Body of pancreas (tissue), 4 donors: ENCODE measurements around the gene DCBLD1. TPM values are rescaled to one million over a fixed set of nuclear protein-coding genes. Genes with fewer than 3 reads are reported as not detected.

Experiments
- ATAC-seq: fragments of 150-250 bp; one replicate; pipeline ENCODE4 v1.9.1; 2016
- DNase-seq, 4 donors: peaks; one replicate each; pipeline ENCODE4 v3.0.0-alpha.2; 2019
- H3K27ac ChIP-seq, 4 donors: fragments of 200-600 bp; sonication (generic); 1 replicate in 3 of 4; 2 replicates in 1 of 4; pipeline versions ENCODE4 v1.5.1 to v1.6.1; 2016 to 2019; ENCODE audit warnings: mild to moderate bottlenecking in 1 of 4, mixed read lengths in 1 of 4, moderate library complexity in 1 of 4
- H3K27me3 ChIP-seq, 2 donors: fragments of 200-600 bp; sonication (generic); one replicate each; pipeline ENCODE4 v1.6.0; 2016; ENCODE audit warnings: mild to moderate bottlenecking in 1 of 2
- H3K36me3 ChIP-seq, 2 donors: fragments of 200-600 bp; sonication (generic); replicated peaks in 1 of 2; 2 replicates each; pipeline ENCODE4 v1.5.1; 2016; ENCODE audit warnings: low read depth in 2 of 2; ENCODE audit not compliant: insufficient read depth in 1 of 2
- H3K4me1 ChIP-seq: fragments of 200-600 bp; sonication (generic); one replicate; pipeline ENCODE4 v1.6.0; 2016
- H3K4me3 ChIP-seq, 2 donors: fragments of 200-600 bp; sonication (generic); 1 replicate in 1 of 2; 2 replicates in 1 of 2; pipeline ENCODE4 v1.5.1; 2016 to 2019
- H3K9me3 ChIP-seq, 3 donors: fragments of 200-600 bp; sonication (generic); 1 replicate in 2 of 3; 2 replicates in 1 of 3; pipeline ENCODE4 v1.5.1; 2016
- CTCF ChIP-seq, 7 experiments: fragments of 450-650 bp in 4 of 7; fragments of 200-600 bp in 3 of 7; sonication (generic) in 3 of 7; IDR thresholded peaks; one replicate each; pipeline ENCODE4 v1.5.1; 2016 to 2019; ENCODE audit warnings: antibody characterized with exemption in 7 of 7
- POLR2A ChIP-seq, 3 donors: fragments of 450-650 bp; IDR thresholded peaks; one replicate each; pipeline ENCODE4 v1.6.1; 2016; ENCODE audit warnings: antibody characterized with exemption in 3 of 3, mild to moderate bottlenecking in 2 of 3
- WGBS, 2 donors: methylation state at CpG; one replicate each; pipeline ENCODE4 v1.1.5; 2017; 5-methylcytosine and 5-hydroxymethylcytosine counted together
- intact Hi-C: fragments of 100-400 bp; cut with DNase I; formaldehyde crosslinking; loops from one replicate; pipeline ENCODE4 v1.15.1; 2023
- total RNA-seq, 2 donors: library from RNA; depleted of rRNA; stranded (reverse); fragments of >200 nt; gene quantifications; one replicate each; pipeline ENCODE4 v1.1.0, GENCODE V29; 2016

Gene DCBLD1
- total RNA-seq, 2 donors from 2014 or later = 10.6 to 11.5 TPM

DNA sequence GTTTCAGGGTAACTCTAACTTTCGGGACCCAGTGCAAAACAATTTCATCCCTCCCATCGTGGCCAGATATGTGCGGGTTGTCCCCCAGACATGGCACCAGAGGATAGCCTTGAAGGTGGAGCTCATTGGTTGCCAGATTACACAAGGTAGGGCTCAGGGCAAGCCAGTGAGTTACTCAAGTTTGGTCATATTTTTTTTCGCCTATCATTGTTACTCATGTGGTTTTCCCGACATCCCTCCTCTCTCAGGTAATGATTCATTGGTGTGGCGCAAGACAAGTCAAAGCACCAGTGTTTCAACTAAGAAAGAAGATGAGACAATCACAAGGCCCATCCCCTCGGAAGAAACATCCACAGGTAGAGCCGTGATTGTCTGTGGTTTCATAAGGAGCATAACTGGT, 58.2 kb downstream of the DCBLD1 start:
- TF ChIP-seq POLR2A (IDR thresholded peaks at IDR 0.05) (no peak), CTCF (IDR thresholded peaks at IDR 0.05) (no peak)
- no peak for DNase-seq
- Histone ChIP-seq H3K27ac (no peak overlapping the region), H3K4me1 (no peaks in the 10 kb centered on the region), H3K27me3 (no peaks in the 10 kb centered on the region), H3K36me3 (peaks cover 0 to 4% of the 10 kb centered on the region in 2 donors), H3K4me3 (no peak overlapping the region), H3K9me3 (no peaks in the 10 kb centered on the region)
- intact Hi-C loops = no loop called here
- ATAC-seq = no peak
- 92 to 97% methylated on average over 8 of the region's 8 CpGs for WGBS, 2 donors

- TF ChIP-seq CTCF (IDR thresholded peaks at IDR 0.05) (no peak), POLR2A (IDR thresholded peaks at IDR 0.05) (no peak)
- 89 to 95% methylated on average over 3 of the region's 3 CpGs for WGBS, 2 donors
- H3K36me3 ChIP-seq = peaks cover 0 to 4% of the 10 kb centered on the region in 2 donors
- H3K9me3 ChIP-seq = no peaks in the 10 kb centered on the region
- no peaks in the 10 kb centered on the region for H3K27me3 ChIP-seq
- H3K4me3 ChIP-seq = no peak overlapping the region
- intact Hi-C loops = no loop called here
- H3K27ac ChIP-seq = no peak overlapping the region
- H3K4me1 ChIP-seq = no peaks in the 10 kb centered on the region
- DNase-seq (no peak), ATAC-seq (no peak)
These were observed 60.0 kb downstream of the DCBLD1 start for GRCh38 chr6:117542493-117542892.

DNA sequence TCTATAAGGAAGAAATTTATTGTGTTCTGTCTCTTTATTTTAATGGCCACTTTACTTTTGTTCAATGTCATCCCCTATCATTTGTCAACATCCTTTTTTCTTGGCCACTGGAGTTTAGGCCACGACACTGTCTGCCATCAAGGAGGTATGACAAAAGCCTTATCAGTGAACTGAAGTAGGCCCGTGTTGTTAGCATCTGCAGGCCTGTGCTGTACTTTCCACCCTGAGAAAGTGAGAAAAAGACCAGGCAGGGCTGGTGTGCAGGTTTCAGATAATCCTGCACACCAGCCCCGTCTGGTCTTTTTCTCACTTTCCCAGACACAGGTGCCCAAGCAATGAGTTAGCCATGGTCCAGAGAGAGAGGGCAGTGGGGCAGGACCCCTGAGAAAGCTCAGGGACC, 62.2 kb downstream of the DCBLD1 start:
- WGBS, 2 donors = 42 to 45% methylated on average over 3 of the region's 3 CpGs
- ATAC-seq (no peak), DNase-seq (no peak)
- no peak for TF ChIP-seq CTCF (IDR thresholded peaks at IDR 0.05)
- Histone ChIP-seq H3K4me1 (no peaks in the 10 kb centered on the region), H3K27me3 (no peaks in the 10 kb centered on the region), H3K9me3 (no peaks in the 10 kb centered on the region), H3K27ac (no peak overlapping the region), H3K36me3 (peaks cover 0 to 2% of the 10 kb centered on the region in 2 donors), H3K4me3 (no peak overlapping the region)
- intact Hi-C loops = no loop called here

- TF ChIP-seq CTCF (IDR thresholded peaks at IDR 0.05) (no peak), POLR2A (IDR thresholded peaks at IDR 0.05) (no peak)
- Histone ChIP-seq H3K4me3 (no peak overlapping the region), H3K36me3 (peaks cover 0 to 2% of the 10 kb centered on the region in 2 donors), H3K9me3 (no peaks in the 10 kb centered on the region), H3K27ac (no peak overlapping the region), H3K4me1 (no peaks in the 10 kb centered on the region), H3K27me3 (no peaks in the 10 kb centered on the region)
- intact Hi-C loops = no loop called here
- ATAC-seq (no peak), DNase-seq (no peak)
- 65 to 69% methylated on average over 4 of the region's 4 CpGs for WGBS, 2 donors
These were observed 62.7 kb downstream of the DCBLD1 start for GRCh38 chr6:117545161-117545595.

GRCh38 chr6:117546674-117547073, 64.2 kb downstream of the DCBLD1 start:
- no peaks in the 10 kb centered on the region for H3K27me3 ChIP-seq
- no peak for DNase-seq
- H3K4me3 ChIP-seq = no peak overlapping the region
- peaks cover 0 to 2% of the 10 kb centered on the region in 2 donors for H3K36me3 ChIP-seq
- no peak overlapping the region for H3K27ac ChIP-seq
- 84 to 87% methylated on average over 5 of the region's 5 CpGs for WGBS, 2 donors
- no peak for TF ChIP-seq CTCF (IDR thresholded peaks at IDR 0.05)
- no peak for TF ChIP-seq POLR2A (IDR thresholded peaks at IDR 0.05)
- no peaks in the 10 kb centered on the region for H3K9me3 ChIP-seq
- no peak for ATAC-seq
- intact Hi-C loops = no loop called here
- no peaks in the 10 kb centered on the region for H3K4me1 ChIP-seq
